IPS-NIHi7 (cell line): ENCODE measurements around the gene BRIP1.
"Not testable (repeated sequence)": the region's sequence is repeated elsewhere in the genome, so short reads cannot be mapped to it uniquely, and the experiment has no call there.

ENCODE experiments used
- DNase-seq: peaks from one replicate; pipeline ENCODE4 v3.0.0; 2012; ENCODE audit warnings: mixed read lengths; ENCODE audit errors: extremely low spot score

Gene BRIP1

GRCh38 chr17:61828694-61829093 lies 34.6 kb downstream of the BRIP1 start:
- DNase-seq, result no peak

- DNase-seq, result no peak
Observed at GRCh38 chr17:61827649-61828395, 35.5 kb downstream of the BRIP1 start.

DNA sequence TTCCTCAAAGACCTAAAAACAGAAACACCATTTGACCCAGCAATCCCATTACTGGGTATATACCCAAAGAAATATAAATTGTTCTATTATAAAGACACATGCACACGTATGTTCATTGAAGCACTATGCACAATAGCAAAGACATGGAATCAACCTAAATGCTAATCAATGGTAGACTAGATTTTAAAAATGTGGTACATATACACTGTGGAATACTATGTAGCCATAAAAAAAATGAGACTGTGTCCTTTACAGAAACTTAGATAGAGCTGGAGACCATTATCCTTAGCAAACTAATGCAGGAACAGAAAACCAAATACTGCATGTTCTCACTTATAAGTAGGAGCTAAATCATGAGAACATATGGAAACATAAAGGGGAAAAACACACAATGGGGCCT lies 36.5 kb downstream of the BRIP1 start:
- DNase-seq, result not testable (repeated sequence)

- not testable (repeated sequence) for DNase-seq
Observed at GRCh38 chr17:61826198-61826597, 37.1 kb downstream of the BRIP1 start.

DNA sequence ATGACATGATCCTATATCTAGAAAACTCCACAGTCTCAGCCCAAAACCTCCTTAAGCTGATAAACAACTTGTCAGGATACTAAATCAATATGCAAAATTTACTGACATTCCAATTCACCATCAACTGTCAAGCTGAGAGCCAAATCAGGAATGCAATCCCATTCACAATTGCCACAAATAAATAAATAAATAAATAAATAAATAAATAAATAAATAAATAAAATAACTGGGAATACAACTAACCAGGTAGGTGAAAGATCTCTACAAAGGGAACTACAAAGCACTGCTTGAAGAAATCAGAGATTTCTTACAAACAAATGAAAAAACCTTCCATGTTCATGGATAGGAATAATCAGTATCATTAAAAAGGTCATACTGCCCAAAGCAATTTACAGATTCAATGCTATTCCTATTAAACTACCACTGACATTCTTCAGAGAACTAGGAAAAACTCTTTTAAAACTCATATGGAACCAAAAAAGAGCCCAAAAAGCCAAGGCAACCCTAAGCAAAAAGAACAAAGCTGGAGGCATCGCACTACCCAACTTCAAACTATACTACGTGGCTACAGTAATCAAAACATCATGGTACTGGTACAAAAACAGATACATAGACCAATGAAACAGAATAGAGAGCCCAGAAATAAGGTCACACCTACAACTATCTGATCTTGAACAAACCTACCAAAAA lies 37.7 kb downstream of the BRIP1 start:
- DNase-seq, result no peak

DNA sequence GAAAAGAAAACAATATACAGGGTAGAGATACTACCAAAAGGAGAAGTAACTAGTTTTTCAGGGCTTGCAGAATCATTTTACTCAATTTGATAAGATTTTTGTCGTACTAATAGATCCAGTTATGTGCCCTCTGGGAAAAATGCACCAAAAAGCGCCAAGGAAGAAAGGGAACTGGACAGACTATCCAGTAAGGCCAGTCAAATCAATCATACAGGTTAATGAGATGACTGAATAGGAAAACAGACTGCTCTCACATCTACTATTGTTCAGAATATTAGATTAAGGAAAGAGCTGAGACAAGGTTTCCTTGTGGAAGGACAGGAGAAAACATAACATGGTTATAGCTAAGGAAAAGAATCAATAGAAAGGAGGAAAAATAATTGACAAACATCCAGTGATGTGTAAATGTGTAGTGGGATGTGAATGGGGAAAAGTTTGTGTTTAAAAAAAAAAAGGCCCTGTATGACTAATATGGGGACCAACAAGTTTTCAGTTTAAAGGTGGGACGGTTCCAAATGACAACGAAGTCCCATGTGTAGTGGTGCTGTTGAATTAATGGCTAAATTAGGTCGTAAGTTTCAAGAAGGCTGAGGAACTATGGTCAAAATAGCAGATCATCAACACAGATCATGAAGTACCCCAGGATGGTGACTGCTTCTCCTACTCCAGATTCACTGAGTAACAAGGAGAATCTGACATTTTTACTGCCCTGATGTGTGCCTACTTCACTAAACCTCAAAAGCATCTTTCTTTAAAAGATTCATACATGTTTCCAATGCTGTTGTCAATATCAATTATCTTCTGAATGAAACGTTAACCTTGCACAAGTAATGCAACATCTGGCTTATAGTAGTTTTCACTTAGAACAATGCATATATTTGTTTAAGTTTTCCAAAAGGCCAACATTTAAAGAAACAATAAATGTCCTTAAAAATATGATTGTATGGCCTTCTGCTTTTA lies 40.7 kb downstream of the BRIP1 start:
- DNase-seq, result no peak

GRCh38 chr17:61821655-61822054 lies 41.7 kb downstream of the BRIP1 start:
- DNase-seq, result no peak

DNA sequence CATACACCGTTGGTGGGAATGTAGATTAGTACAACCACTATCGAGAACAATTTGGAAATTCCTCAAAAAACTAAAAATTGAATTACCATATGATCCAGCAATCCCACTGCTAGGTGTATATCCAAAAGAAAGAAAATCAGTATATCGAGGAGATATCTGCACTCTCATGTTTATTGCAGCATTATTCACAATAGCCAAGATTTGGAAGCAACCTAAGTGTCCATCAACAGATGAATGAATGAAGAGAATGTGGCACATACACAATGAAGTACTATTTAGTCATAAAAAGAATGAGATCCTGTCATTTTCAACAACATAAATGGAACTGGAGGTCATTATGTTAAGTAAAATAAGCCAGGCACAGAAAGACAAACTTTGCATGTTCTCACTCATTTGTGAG lies 44.1 kb downstream of the BRIP1 start:
- DNase-seq, result not testable (repeated sequence)

DNA sequence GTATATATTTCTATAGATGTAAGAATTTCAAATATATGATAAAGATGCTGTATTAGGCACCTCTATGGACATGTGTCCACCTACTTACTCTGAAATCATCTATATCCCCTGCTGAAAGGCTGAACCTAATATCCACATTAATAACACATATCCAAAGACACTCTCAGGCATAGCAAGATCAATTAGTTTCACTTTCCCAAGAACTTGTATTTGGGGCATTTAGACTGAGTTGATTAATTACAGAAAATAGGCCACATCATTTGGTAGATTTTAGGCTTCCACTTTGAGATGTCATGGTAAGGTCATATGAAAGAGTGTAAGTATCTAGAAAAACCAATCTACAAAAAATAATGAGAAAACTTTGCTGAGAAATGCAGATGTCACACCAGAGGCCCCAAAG lies 45.1 kb downstream of the BRIP1 start:
- DNase-seq, result no peak

GRCh38 chr17:61817452-61817851 lies 45.9 kb downstream of the BRIP1 start:
- DNase-seq, result no peak

DNA sequence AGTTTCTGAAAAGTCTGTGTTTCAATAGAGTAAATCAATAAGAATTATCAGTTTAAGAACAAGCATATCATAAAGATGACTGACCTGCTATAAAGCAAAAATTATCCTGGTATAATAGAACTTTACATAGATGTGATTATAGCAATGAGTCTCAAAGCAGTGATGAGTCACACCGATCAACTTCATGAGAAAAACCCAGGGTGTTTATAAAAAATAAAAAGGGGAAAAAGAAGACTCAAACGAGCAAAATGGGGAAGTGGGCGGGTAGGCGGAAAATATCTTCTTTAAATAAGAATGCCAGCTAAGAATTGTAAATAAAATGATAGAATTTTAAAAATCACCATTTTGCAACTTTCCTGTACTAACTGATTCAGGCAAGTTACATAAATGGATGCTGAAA lies 46.8 kb downstream of the BRIP1 start:
- DNase-seq, result no peak

GRCh38 chr17:61815863-61816503 lies 47.3 kb downstream of the BRIP1 start:
- no peak for DNase-seq

DNA sequence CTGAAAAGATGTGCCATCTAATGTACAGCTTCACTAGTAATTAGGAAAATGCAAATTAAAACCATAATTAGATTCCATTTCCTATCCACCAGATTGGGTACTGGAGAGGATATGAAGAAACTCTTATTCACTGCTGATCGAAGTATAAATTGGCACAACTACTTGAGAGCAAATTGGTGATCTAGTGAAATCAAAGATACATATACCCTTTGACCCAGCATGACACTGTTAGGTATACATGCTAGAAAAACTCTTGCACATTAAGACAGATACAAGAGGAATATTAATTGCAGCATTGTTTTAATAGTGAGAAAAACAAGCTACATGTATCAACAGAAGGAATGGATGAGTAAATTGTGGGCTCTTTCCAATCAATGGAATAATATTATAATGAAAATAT lies 48.8 kb downstream of the BRIP1 start:
- DNase-seq, result no peak

GRCh38 chr17:61813211-61813610 lies 50.1 kb downstream of the BRIP1 start:
- no peak for DNase-seq

GRCh38 chr17:61812747-61813146 lies 50.6 kb downstream of the BRIP1 start:
- no peak for DNase-seq

GRCh38 chr17:61809816-61810392 lies 53.4 kb downstream of the BRIP1 start:
- DNase-seq, result no peak

DNA sequence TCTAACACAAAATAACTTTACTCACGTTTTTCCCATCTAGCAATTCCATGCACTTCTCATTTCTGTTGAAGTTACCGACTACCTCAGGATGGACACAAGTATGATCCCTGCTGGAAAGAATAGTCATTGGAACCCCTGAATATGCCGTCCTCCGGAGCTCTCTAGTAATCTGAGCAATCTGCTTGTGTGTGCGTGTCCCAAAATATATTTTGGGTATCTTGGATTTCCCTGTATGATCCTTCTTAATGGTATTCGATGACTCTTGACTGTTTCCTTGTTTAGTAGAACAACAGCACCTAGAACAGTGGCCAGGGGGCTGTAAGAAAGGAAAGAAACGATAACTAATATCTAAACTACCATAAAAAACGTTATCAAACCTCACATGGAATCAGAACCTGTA lies 54.9 kb downstream of the BRIP1 start:
- no peak for DNase-seq

GRCh38 chr17:61806936-61807335 lies 56.4 kb downstream of the BRIP1 start:
- DNase-seq, result no peak

- peak; percentile 8 for DNase-seq
Observed at GRCh38 chr17:61806081-61806828, 57.1 kb downstream of the BRIP1 start.

- DNase-seq, result no peak
Observed at GRCh38 chr17:61805399-61805798, 57.9 kb downstream of the BRIP1 start.

- DNase-seq, result no peak
Observed at GRCh38 chr17:61803796-61804195, 59.5 kb downstream of the BRIP1 start.
